Measurements from ENCODE around the gene LEMD1. TPM values are rescaled to one million over a fixed set of nuclear protein-coding genes. Genes with fewer than 3 reads are reported as not detected.
"Not testable (repeated sequence)": the region's sequence is repeated elsewhere in the genome, so short reads cannot be mapped to it uniquely, and the experiment has no call there.

The LEMD1 gene
- total RNA-seq, 2 experiments from 2014 or later = 0.66 to 0.79 TPM

DNA sequence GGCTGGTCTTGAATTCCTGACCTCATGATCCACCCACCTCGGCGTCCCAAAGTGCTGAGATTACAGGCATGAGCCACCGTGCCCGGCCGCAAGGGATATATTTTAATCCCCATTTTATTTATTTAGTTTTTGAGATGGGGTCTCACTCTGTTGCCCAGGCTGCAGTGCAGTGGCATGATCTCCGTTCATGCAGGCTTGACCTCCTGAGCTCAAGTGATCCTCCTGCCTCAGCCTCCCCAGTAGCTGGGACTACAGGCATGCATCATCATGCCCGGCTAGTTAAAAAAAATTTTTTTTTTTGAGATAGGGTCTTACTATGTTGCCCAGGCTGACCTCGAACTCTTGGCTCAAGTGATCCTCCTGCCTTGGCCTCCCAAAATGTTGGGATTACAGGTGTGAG, 56.8 kb downstream of the LEMD1 start:
- H3K27ac Mint-ChIP-seq = not testable (repeated sequence)
- CTCF ChIA-PET = interaction anchor here (2.9 kb wide), 1 partner anchor 11 kb away, joined by 13 read pairs; no protein-coding TSS in a partner anchor

DNA sequence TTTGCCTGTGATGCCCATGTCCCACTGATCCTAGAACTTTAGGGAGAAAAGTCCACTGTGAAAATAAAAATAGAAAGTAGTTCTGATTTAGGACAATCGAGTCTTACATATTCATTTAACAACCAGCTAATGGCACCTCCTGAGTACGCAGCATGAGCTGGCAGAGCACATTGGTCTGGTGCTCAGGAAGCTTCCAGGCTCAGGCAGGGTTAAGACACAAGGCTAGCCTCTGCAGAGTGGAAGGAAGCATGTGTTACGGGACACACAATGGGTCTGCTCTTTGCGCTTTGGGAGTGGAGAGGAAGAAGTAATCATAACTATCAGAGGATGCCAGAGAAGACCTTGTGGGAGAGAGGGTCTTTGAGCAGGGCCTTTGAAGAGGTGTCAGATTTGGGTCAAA, 61.0 kb downstream of the LEMD1 start:
- no peak for ATAC-seq
- peaks cover 15% of the 10 kb centered on the region for H3K27me3 Mint-ChIP-seq
- POLR2A ChIA-PET = no interaction called here
- intact Hi-C loops (cut with DNase I, micrococcal nuclease) = no loop called here
- no peaks in the 10 kb centered on the region for H3K4me1 Mint-ChIP-seq
- H3K36me3 Mint-ChIP-seq (ENCODE audit: low read depth) = no peaks in the 10 kb centered on the region
- no peak overlapping the region for H3K4me3 Mint-ChIP-seq
- no peak for DNase-seq
- CTCF ChIA-PET = interaction anchor here (0.9 to 2.2 kb wide), 2 partner anchors 125 to 164 kb away, joined by 3 to 11 read pairs; no protein-coding TSS in a partner anchor
- H3K27ac Mint-ChIP-seq = no peak overlapping the region
- no peaks in the 10 kb centered on the region for H3K9me3 Mint-ChIP-seq (ENCODE audit: low read depth)

More for the DNA sequence above, 56.8 kb downstream of the LEMD1 start:
- H3K27me3 Mint-ChIP-seq; H3K9me3 Mint-ChIP-seq (ENCODE audit: low read depth); intact Hi-C loops (cut with DNase I, micrococcal nuclease); DNase-seq; POLR2A ChIA-PET; H3K36me3 Mint-ChIP-seq (ENCODE audit: low read depth); H3K4me1 Mint-ChIP-seq; ATAC-seq; H3K4me3 Mint-ChIP-seq: not testable (repeated sequence)

DNA sequence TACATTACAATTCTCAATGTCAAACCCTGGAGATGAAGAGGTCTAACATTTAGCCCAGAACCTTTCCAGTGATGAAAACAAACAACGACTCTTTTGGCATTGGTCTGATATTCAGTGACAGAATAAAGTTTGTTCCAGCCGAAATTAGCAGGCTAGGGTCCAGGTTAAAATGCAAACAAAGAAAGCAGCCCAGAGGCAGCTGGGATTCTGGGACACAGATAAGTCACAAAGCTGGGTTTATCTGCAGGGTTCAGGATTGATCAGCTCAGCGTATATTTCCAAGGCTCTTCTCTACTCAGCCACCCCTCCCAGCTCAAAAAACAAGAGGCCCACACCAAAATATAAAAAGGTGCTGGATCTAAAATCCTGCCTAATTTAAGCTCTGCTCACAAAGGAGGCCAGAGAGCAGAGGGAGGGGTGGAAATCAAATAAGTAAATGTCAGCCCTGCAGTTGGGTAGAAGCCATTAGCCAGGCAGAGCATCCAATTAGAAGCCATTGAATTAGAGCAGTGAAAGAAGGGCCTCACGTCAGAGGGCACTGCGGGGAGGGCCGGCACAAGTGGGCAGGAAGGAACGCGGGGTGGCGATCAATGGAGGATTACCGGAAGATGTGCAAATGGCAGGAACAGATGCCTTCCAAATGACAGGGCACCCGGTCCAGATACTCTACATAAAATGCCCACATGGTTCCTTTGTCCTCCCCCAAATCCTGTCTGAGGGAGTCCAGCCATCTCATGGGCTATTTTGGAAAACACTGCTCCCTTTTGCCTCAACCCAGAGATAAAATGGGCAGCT, 61.9 kb downstream of the LEMD1 start:
- Mint-ChIP-seq H3K27ac (no peak overlapping the region), H3K27me3 (peaks cover 15% of the 10 kb centered on the region), H3K4me3 (no peak overlapping the region), H3K36me3 (ENCODE audit: low read depth) (no peaks in the 10 kb centered on the region), H3K9me3 (ENCODE audit: low read depth) (no peaks in the 10 kb centered on the region), H3K4me1 (no peaks in the 10 kb centered on the region)
- ATAC-seq = no peak
- intact Hi-C loops (cut with DNase I, micrococcal nuclease) = no loop called here
- DNase-seq = no peak
- ChIA-PET CTCF (interaction anchor here (2.2 kb wide), 1 partner anchor 126 kb away, joined by 11 read pairs; no protein-coding TSS in a partner anchor), POLR2A (no interaction called here)

DNA sequence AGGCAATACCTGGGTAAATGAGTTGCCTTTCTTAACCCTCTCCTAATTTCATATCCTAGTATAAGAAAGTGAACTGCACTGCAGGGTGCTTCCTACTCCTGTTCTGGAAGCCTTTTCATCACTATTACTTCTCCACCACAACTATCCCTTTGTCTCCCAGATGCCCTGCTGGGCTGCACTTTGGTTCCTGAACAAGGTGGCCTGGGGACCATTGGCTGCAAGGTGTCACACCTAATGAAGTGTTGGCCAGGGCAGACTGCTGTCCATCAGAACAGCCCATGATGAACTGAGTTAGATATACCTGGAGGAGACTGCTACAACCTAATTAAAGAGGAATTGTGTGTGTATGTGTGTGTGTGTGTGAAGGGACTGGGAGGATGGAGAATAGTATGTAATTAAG, 63.3 kb downstream of the LEMD1 start:
- CTCF ChIA-PET = no interaction called here
- Mint-ChIP-seq H3K4me1 (no peaks in the 10 kb centered on the region), H3K9me3 (ENCODE audit: low read depth) (no peaks in the 10 kb centered on the region), H3K27me3 (peaks cover 15% of the 10 kb centered on the region), H3K27ac (no peak overlapping the region), H3K36me3 (ENCODE audit: low read depth) (no peaks in the 10 kb centered on the region), H3K4me3 (no peak overlapping the region)
- POLR2A ChIA-PET = no interaction called here
- ATAC-seq (no peak), DNase-seq (no peak)
- intact Hi-C loops (cut with DNase I, micrococcal nuclease) = no loop called here

DNA sequence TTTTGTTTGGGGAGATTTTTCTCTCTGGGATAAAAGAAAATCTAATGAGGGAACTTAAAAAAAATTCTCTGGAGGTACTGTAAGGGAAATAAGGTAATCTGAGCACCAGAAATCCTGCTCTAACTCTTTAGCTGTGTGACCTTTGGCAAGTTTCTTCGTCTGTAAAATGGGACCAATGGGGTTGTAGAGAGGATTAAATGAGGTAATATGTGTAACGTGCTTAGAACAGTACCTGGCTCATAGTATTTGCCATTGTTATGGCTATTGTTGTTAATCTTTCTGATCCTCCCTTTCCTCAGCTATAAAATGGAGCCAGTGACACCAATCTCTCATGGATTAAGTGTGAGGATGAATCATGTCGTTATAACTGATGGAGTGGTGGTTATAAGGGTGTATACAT, 64.3 kb downstream of the LEMD1 start:
- intact Hi-C loops (cut with DNase I, micrococcal nuclease) = no loop called here
- DNase-seq (no peak), ATAC-seq (no peak)
- Mint-ChIP-seq H3K27me3 (peaks cover 15% of the 10 kb centered on the region), H3K4me1 (no peaks in the 10 kb centered on the region), H3K36me3 (ENCODE audit: low read depth) (no peaks in the 10 kb centered on the region), H3K4me3 (no peak overlapping the region), H3K9me3 (ENCODE audit: low read depth) (no peaks in the 10 kb centered on the region), H3K27ac (no peak overlapping the region)
- ChIA-PET CTCF (interaction anchor here (0.6 to 1.3 kb wide), 3 partner anchors 75 to 128 kb away, joined by 3 to 4 read pairs (median 3); no protein-coding TSS in a partner anchor), POLR2A (no interaction called here)

DNA sequence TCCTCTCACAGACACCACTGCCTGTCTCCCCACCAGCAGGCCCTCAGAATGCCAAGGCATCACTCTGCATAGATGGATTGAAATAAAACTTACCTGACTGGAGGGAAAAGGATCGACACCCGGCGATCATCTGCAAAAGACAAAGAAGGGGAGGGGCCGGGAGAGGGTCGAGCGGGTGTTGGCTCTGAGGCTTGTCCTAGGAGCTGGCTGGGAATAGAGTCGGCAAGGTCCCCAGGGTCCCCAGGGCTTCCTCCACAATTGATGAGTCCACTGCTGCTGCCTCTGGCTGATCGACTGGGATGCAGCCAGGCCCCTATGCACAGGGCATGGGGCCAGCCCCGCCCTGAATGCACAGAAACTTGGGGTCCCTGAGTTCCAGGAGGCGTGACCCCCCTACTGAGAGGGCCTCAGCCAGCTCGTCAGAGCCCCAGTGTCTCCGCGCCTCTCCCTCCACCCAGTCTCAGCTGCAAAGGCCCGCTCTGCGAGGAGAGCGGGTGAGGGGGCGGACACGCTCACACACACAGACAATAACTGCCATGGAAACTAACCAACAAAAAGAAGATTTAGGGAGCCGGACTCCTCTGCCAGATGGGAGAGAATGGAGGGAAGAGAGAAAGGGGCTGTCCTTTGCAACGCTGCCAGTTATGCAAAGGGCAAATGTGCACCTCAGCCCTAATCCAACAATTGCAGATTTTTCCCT, 65.3 kb downstream of the LEMD1 start, which contains the start of gene KLHDC8A:
TSS of gene KLHDC8A (minus strand) at position 483 of the 700 bp plus-strand sequence. CDS start 13,318 bp downstream, outside the sequence.
- no peaks in the 10 kb centered on the region for H3K4me1 Mint-ChIP-seq
- ATAC-seq = no peak
- no peak within 1 kb of the TSS for H3K4me3 Mint-ChIP-seq
- ChIA-PET CTCF (interaction anchor here (0.5 to 1.6 kb wide), 5 partner anchors 128 to 164 kb away, joined by 3 to 4 read pairs (median 3); no protein-coding TSS in a partner anchor), POLR2A (no interaction called here)
- intact Hi-C loops (cut with DNase I, micrococcal nuclease) = no loop called here
- DNase-seq = no peak
- H3K27me3 Mint-ChIP-seq = peaks cover 15% of the 10 kb centered on the region
- H3K36me3 Mint-ChIP-seq (ENCODE audit: low read depth) = no peaks in the 10 kb centered on the region
- no peaks in the 10 kb centered on the region for H3K9me3 Mint-ChIP-seq (ENCODE audit: low read depth)
- H3K27ac Mint-ChIP-seq = no peak within 1 kb of the TSS

DNA sequence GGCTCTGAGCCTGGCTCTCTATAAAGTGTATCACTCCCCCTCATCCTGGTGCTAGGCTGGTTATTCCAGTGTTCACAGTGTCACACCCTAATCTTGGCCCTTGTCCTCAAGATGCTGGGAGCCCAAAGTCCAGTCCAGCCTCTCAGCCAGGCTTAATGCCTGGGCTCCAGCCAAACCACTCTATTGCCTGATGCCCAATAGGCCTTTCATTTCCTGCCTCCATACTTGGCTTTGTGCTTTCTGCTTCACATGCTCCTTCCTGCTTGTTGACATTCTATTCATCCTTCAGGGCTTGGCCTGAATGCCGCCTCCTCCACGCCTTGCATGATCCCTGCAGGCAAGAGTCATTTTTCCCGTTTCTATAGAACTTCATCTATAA, 66.8 kb downstream of the LEMD1 start:
- Mint-ChIP-seq H3K4me1 (no peaks in the 10 kb centered on the region), H3K27me3 (peaks cover 12% of the 10 kb centered on the region), H3K27ac (no peak overlapping the region), H3K4me3 (no peak overlapping the region), H3K36me3 (ENCODE audit: low read depth) (no peaks in the 10 kb centered on the region), H3K9me3 (ENCODE audit: low read depth) (no peaks in the 10 kb centered on the region)
- intact Hi-C loops (cut with DNase I, micrococcal nuclease) = no loop called here
- DNase-seq (no peak), ATAC-seq (no peak)
- CTCF ChIA-PET = interaction anchor here (0.5 to 3.4 kb wide), 20 partner anchors 19 to 323 kb away, joined by 3 to 82 read pairs (median 7); partner anchors contain the start of gene NUAK2
- POLR2A ChIA-PET = interaction anchor here (0.6 kb wide), 1 partner anchor 381 kb away, joined by 3 read pairs; no protein-coding TSS in a partner anchor

DNA sequence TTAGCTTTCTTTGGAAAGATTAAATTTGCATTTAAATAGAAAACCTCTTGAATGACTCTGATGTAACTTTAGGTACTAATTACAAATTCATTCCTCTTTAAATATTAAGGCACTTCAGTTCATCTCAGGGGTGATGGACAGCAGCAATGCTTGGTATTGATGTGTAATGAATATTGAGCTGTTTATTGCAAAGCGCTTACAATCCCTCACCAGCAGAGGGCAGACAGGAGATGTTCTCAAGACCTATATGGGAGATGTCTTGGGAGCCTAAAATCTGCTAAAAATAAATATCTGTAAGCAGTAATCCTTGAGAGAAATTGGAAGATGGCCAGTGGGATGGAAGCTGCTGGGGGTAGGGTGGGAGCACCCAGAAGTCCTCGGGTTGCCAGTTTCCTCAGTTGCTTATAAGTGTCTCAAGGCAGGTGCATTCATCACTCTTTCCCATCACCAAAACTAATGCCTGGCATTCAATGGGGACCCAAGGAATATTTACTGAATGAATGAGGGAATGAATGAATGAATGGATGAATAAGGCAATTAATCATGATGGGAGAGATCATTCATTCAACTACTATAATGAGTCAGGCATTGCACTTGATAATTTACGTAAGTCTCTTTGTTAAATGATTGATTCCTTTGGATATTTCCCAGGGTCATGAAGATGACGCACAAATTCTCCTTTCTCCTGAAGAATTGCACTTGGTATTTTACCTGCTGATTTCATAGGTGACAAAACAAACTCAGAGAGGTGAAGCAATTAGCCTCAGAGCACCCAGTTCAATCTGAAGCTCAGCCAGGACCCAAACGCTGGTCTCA, 67.4 kb downstream of the LEMD1 start:
- Mint-ChIP-seq H3K27ac (no peak overlapping the region), H3K4me3 (no peak overlapping the region), H3K27me3 (peaks cover 10% of the 10 kb centered on the region), H3K36me3 (ENCODE audit: low read depth) (no peaks in the 10 kb centered on the region), H3K9me3 (ENCODE audit: low read depth) (no peaks in the 10 kb centered on the region), H3K4me1 (no peaks in the 10 kb centered on the region)
- ChIA-PET CTCF (interaction anchor here (0.5 to 3.4 kb wide), 63 partner anchors 8 to 1122 kb away, joined by 3 to 82 read pairs (median 4); partner anchors contain the start of gene NUAK2), POLR2A (interaction anchor here (0.5 to 0.6 kb wide), 2 partner anchors 23 to 381 kb away, joined by 3 to 4 read pairs; no protein-coding TSS in a partner anchor)
- peak; percentile 76 for DNase-seq
- peak; percentile 88 for ATAC-seq
- intact Hi-C loops (cut with DNase I, micrococcal nuclease) = loop anchor here (1.0 kb wide), 3 partner anchors 77 to 170 kb away; no protein-coding TSS in a partner anchor

DNA sequence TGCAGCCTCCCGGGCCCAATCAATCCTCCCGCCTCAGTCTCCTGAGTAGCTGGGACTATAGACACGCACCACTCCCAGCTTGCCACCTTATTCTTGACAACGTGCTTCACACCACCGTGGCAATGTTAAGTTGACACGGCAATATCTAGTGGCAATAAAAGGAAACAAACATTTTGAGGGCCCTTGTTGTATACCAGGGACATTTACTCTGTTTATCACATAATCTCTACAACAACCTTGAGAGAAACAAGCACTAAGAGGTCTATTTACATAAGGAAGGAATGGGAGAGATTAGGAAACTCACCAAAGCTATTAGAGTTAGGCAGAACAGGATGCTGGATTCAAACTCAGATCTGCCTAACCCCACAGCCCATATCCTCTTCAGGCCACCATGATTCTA, 68.2 kb downstream of the LEMD1 start:
- DNase-seq (no peak), ATAC-seq (no peak)
- intact Hi-C loops (cut with DNase I, micrococcal nuclease) = loop anchor here (1.0 kb wide), 3 partner anchors 78 to 171 kb away; no protein-coding TSS in a partner anchor
- Mint-ChIP-seq H3K4me3 (no peak overlapping the region), H3K27me3 (peaks cover 8% of the 10 kb centered on the region), H3K27ac (no peak overlapping the region), H3K4me1 (no peaks in the 10 kb centered on the region), H3K36me3 (ENCODE audit: low read depth) (no peaks in the 10 kb centered on the region), H3K9me3 (ENCODE audit: low read depth) (no peaks in the 10 kb centered on the region)
- POLR2A ChIA-PET = no interaction called here
- CTCF ChIA-PET = interaction anchor here (0.5 to 3.4 kb wide), 61 partner anchors 8 to 1123 kb away, joined by 3 to 82 read pairs (median 4); partner anchors contain the start of gene NUAK2

DNA sequence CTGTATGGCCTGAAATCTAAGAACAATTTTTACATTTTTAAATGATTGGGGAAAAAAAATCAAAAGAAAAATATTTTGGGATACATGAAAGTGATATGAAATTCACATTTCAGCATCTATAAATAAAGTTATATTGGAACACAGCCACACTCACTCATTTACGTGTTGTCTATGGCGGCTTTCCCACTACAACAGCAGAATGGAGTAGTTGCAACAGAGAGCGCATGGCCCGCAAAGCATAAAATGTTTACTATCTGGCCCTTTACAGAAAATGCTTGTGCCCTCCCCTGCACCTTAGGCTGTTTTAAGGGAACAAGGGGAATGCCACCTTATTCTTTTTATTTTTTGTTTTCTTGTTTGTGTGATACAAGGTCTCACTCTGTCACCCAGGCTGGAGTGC, 68.7 kb downstream of the LEMD1 start:
- Mint-ChIP-seq H3K27ac (no peak overlapping the region), H3K36me3 (ENCODE audit: low read depth) (no peaks in the 10 kb centered on the region), H3K4me1 (no peaks in the 10 kb centered on the region), H3K9me3 (ENCODE audit: low read depth) (no peaks in the 10 kb centered on the region), H3K4me3 (no peak overlapping the region), H3K27me3 (peaks cover 6% of the 10 kb centered on the region)
- DNase-seq (no peak), ATAC-seq (no peak)
- POLR2A ChIA-PET = no interaction called here
- CTCF ChIA-PET = interaction anchor here (0.5 to 3.4 kb wide), 20 partner anchors 10 to 323 kb away, joined by 3 to 82 read pairs (median 6); no protein-coding TSS in a partner anchor
- intact Hi-C loops (cut with DNase I, micrococcal nuclease) = no loop called here

All from activated CD4-positive, alpha-beta T cell treated with anti-CD3 and anti-CD28 coated beads for 36 hours (primary cell).